ENCODE data around the gene TMX1. TPM values are rescaled to one million over a fixed set of nuclear protein-coding genes. Genes with fewer than 3 reads are reported as not detected.

Gene TMX1
- total RNA-seq, 2 donors from 2014 or later, result 8.9 to 11.7 TPM

DNA sequence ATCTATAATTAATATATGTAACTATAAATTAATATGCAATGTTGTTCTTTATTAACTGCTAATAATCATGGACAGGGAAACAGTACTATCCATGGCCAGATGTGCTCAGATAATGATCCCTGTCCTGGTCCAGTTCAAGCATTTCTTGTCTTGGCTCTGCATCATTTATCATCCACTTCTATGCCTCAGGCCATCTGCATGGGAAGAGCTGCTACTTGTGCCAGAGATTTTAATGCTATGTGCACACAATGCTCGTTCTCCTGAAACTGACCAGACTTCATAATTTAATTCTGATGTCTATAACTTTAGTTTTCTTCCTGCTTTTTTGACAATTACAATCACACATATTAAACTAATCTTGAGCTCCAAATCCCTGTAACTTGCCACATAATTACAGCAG is 11.2 kb upstream of the TMX1 start:
- Histone ChIP-seq H3K9me3 (no peaks in the 10 kb centered on the region), H3K4me3 (no peak overlapping the region), H3K36me3 (no peaks in the 10 kb centered on the region), H3K27ac (no peak overlapping the region), H3K27me3 (no peaks in the 10 kb centered on the region), H3K4me1 (no peaks in the 10 kb centered on the region)
- DNase-seq (ENCODE audit: low spot score), result no peak
- TF ChIP-seq, protein P1, sequence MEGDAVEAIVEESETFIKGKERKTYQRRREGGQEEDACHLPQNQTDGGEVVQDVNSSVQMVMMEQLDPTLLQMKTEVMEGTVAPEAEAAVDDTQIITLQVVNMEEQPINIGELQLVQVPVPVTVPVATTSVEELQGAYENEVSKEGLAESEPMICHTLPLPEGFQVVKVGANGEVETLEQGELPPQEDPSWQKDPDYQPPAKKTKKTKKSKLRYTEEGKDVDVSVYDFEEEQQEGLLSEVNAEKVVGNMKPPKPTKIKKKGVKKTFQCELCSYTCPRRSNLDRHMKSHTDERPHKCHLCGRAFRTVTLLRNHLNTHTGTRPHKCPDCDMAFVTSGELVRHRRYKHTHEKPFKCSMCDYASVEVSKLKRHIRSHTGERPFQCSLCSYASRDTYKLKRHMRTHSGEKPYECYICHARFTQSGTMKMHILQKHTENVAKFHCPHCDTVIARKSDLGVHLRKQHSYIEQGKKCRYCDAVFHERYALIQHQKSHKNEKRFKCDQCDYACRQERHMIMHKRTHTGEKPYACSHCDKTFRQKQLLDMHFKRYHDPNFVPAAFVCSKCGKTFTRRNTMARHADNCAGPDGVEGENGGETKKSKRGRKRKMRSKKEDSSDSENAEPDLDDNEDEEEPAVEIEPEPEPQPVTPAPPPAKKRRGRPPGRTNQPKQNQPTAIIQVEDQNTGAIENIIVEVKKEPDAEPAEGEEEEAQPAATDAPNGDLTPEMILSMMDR (IDR thresholded peaks at IDR 0.05), result no peak

DNA sequence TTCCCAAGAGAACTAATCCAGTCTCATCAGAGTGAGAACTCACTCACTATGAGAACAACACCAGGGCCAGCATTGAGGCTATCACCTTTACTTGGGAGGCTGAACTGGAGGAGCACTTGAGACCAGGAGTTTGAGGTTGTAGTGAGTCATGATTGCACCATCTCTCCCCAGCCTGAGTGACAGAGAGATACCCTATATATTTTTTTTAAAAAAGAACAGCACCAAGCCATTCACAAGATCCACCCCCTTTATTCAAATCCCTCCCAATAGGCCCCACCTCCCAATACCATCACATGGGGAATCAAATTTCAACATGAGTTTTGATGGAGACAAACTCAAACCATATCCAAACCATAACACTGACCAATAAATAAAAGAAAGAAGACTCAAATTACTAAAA is 3.7 kb upstream of the TMX1 start:
- no peaks in the 10 kb centered on the region for H3K27me3 ChIP-seq
- TF ChIP-seq, protein P1 (IDR thresholded peaks at IDR 0.05), result no peak
- no peak for DNase-seq (ENCODE audit: low spot score)
- H3K4me1 ChIP-seq, result peaks cover 0 to 9% of the 10 kb centered on the region in 2 donors
- no peaks in the 10 kb centered on the region for H3K9me3 ChIP-seq
- H3K27ac ChIP-seq, result no peak overlapping the region
- H3K4me3 ChIP-seq, result no peak overlapping the region
- H3K36me3 ChIP-seq, result no peaks in the 10 kb centered on the region

DNA sequence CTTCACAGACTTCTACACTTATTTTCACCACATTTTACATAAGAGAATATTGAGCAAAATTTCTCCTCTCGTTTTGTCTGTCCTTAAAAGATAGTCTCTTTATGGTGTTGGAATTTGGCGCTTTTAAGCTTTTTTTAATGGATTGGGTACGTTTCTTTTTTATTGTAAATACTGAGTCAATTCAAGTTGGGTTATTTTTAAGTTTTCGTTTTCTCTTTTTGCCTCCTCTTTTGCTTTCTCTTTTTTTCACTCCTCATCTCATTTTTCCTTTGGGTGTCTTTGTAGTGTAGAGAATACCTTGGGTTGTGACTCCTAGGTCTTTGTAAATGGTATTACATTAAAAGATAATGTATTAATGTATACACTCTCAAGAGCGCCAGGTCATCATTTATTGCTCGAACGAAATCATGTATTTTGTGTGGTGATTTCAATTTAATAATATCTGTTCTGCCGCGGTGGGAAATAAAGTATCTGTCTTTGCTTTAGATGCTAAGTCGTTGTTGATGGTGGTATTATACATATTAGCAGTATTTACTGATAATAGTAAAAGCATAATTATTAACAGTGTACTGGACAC is 845 bp downstream of the TMX1 start:
- Histone ChIP-seq H3K27me3 (no peaks in the 10 kb centered on the region), H3K4me1 (peaks cover 0 to 22% of the 10 kb centered on the region in 2 donors), H3K36me3 (no peaks in the 10 kb centered on the region), H3K4me3 (peak overlapping the region; percentile 93 to 96), H3K27ac (peak overlapping the region; percentile 75 to 85), H3K9me3 (no peaks in the 10 kb centered on the region)
- TF ChIP-seq, protein P1 (IDR thresholded peaks at IDR 0.05), result no peak
- no peak for DNase-seq (ENCODE audit: low spot score)

DNA sequence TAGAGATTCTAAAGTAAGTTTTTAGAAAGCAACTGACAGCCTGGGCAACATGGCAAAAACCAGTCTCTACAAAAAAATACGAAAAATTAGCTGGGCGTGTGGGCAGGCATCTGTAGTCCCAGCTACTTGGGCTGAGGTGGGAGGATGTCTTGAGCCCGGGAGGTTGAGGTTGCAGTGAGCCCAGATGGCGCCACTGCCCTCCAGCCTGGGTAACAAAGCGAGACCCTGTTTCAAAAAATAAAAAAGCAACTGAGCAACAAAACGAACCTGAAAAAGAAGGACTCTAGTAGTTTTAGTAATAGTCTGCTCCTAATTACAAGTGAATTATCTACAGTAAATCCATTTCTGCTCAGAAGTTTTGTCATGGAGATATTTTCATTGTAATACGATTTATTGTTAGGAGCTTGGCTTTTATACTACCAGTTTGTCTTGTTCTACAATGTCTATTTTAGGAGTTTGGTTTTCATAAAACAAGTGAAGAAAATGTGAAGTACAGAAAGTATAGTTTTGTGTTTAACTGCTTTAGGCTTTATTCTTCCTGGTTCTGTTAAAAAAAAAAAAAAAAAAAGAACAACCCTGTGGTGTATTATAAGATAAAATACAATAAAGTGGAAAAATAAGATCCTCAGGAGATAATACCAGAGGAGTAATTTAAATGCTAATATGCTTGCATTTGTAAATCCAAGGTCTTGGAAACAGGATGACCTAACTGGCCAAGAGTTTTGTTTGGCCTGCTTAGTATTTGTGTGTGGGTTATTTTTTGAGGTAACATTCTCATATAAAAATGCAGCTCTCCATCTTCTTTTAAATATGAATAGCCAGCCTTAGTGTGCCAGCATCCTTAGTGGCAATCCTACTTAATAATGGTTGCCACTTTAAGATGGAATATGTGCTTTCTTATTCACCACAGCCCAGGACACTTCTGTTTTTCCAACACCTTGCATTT is 2.8 kb downstream of the TMX1 start:
- DNase-seq (ENCODE audit: low spot score), result no peak
- Histone ChIP-seq H3K4me1 (peaks cover 0 to 22% of the 10 kb centered on the region in 2 donors), H3K27me3 (no peaks in the 10 kb centered on the region), H3K27ac (no peak overlapping the region), H3K36me3 (peaks cover 5% of the 10 kb centered on the region), H3K4me3 (no peak overlapping the region), H3K9me3 (no peaks in the 10 kb centered on the region)
- TF ChIP-seq, protein P1 (IDR thresholded peaks at IDR 0.05), result no peak

DNA sequence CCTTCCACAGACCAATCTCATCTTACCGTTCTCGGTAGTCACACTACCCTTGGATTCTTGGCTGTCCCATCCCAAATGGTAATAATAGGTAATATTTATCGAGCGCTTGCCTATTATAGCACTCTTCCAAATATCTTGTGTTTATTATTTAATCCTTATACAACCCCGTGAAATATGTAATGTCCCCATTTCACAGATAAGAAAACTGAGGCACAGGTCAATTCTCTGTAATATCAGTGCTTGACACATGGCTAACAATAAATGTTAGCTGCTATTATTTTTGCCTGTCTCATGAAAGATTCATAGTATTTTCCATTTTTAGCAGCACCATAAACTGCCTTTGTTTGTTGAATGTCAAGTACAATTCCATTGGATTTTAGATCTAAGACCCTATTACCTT is 4.5 kb downstream of the TMX1 start:
- Histone ChIP-seq H3K27ac (no peak overlapping the region), H3K4me1 (peaks cover 0 to 19% of the 10 kb centered on the region in 2 donors), H3K4me3 (no peak overlapping the region), H3K36me3 (peaks cover 11% of the 10 kb centered on the region), H3K27me3 (no peaks in the 10 kb centered on the region), H3K9me3 (no peaks in the 10 kb centered on the region)
- TF ChIP-seq, protein P1 (IDR thresholded peaks at IDR 0.05), result no peak
- no peak for DNase-seq (ENCODE audit: low spot score)
